Activated naive CD4-positive, alpha-beta T cell treated with anti-CD3 and anti-CD28 coated beads, Interleukin-2, amount 50 U/mL, for 24 hours (primary cell): ENCODE results near the gene GPR42.
"Not testable (repeated sequence)": the region's sequence is repeated elsewhere in the genome, so short reads cannot be mapped to it uniquely, and the experiment has no call there.

Experiments used
- H3K27ac Mint-ChIP-seq: one replicate; pipeline ENCODE4 v1.8.0; 2021; ENCODE audit warnings: mild to moderate bottlenecking, mixed read lengths
- H3K27me3 Mint-ChIP-seq: one replicate; pipeline ENCODE4 v1.8.0; 2021; ENCODE audit warnings: mixed read lengths
- H3K36me3 Mint-ChIP-seq: one replicate; pipeline ENCODE4 v1.8.0; 2021; ENCODE audit warnings: mixed read lengths
- H3K4me1 Mint-ChIP-seq: one replicate; pipeline ENCODE4 v1.8.0; 2021; ENCODE audit warnings: mixed read lengths
- H3K4me3 Mint-ChIP-seq: one replicate; pipeline ENCODE4 v1.8.0; 2021; ENCODE audit warnings: mild to moderate bottlenecking, mixed read lengths
- H3K9me3 Mint-ChIP-seq: one replicate; pipeline ENCODE4 v1.8.0; 2021; ENCODE audit warnings: mixed read lengths

The GPR42 gene

DNA sequence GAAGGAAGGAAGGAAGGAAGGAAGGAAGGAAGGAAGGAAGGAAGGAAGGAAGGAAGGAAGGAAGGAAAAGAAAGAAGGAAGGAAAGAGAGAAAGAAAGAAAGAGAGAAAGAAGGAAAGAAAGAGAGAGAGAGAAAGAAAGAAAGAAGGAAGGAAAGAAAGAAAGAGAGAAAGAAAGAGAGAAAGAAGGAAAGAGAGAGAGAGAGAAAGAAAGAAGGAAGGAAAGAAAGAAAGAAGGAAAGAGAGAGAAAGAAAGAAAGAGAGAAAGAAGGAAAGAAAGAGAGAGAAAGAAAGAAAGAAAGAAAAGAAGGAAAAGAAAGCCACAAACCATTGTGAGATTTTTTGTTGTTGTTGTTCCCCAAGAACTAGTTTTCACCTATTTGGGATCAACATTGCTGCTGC, 3.2 kb downstream of the GPR42 start:
- H3K27ac Mint-ChIP-seq, H3K27me3 Mint-ChIP-seq, H3K4me3 Mint-ChIP-seq, H3K4me1 Mint-ChIP-seq, H3K36me3 Mint-ChIP-seq, H3K9me3 Mint-ChIP-seq: not testable (repeated sequence)

DNA sequence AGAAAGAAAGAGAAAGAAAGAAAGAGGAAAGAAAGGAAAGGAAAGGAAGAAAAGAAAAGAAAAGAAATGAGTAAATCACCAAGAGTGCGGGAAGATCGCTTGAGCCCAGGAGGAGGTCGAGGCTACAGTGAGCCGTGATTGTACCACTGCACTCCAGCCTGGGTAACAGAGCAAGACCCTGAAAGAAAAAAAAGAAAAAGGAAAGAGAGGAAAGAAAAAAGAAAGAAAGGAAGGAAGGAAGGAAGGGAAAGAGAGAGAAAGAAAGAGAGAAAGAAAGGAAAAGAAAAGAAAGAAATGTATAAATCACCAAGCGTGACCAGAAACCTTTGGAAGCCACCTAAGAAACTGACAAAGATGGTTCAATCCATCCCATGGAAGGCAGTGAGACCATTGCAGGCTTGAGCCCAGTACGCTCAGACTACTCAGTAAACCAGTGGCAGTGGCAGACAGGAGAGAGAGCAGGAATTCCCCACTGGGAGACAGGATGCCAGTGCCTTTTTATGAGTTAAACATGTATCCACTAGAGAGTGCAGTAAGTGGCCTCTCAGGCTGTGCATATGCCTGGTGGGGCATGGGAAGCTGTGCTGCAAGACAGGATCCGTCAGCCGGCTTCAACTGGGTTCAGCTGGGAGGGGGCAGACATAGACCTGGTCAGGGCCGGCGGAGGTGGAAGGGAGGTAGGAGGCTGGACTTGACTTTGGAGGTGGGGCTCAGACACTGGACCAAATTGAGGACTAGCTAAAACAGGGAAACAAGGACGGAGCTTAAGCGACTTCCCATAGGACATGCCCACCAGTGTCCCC, 4.8 kb downstream of the GPR42 start:
- Mint-ChIP-seq H3K4me3 (no peak overlapping the region), H3K9me3 (no peaks in the 10 kb centered on the region), H3K27me3 (peaks cover 2% of the 10 kb centered on the region), H3K27ac (no peak overlapping the region), H3K4me1 (no peaks in the 10 kb centered on the region), H3K36me3 (no peaks in the 10 kb centered on the region)

DNA sequence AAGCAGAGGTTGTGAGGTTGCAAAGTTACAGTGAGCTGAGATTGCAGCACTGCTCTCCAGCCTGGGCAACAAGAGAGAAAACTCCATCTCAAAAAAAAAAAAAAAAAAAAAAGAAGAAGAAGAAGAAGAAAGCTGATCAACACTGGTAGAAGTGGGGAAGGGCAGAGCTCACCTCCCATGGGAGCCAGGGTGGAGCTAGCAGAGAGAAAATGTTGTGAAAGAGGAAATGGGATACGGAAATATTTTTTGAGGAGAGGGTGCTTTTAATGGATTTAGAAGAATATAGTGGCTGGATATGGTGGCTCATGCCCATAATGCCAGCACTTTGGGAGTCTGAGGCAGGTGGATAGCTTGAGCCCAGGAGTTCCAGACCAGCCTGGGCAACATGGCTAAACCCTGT, 6.8 kb downstream of the GPR42 start:
- Mint-ChIP-seq H3K4me3 (no peak overlapping the region), H3K27me3 (peaks cover 2% of the 10 kb centered on the region), H3K36me3 (no peaks in the 10 kb centered on the region), H3K4me1 (no peaks in the 10 kb centered on the region), H3K9me3 (no peaks in the 10 kb centered on the region), H3K27ac (no peak overlapping the region)

DNA sequence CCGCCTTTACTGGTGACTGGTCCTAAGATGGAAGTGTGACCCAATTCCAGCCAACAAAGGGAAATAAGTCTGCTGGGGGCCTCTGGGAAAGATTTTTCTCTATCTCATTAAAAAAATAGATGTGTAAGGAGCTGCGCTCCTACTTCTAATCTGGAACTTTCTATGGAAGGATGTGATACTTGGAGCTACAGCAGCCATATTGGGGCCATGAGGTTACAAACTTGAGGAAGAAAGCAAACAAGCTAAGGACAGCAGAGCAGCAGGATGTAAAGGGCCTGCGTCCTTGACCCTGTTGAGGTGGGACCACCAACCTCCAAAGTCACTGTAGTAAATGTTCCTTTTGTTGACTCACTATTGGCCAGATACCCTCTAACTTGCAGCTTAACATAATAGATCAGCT, 7.5 kb downstream of the GPR42 start:
- Mint-ChIP-seq H3K36me3 (no peaks in the 10 kb centered on the region), H3K27me3 (peaks cover 2% of the 10 kb centered on the region), H3K9me3 (no peaks in the 10 kb centered on the region), H3K4me1 (no peaks in the 10 kb centered on the region), H3K27ac (no peak overlapping the region), H3K4me3 (no peak overlapping the region)

DNA sequence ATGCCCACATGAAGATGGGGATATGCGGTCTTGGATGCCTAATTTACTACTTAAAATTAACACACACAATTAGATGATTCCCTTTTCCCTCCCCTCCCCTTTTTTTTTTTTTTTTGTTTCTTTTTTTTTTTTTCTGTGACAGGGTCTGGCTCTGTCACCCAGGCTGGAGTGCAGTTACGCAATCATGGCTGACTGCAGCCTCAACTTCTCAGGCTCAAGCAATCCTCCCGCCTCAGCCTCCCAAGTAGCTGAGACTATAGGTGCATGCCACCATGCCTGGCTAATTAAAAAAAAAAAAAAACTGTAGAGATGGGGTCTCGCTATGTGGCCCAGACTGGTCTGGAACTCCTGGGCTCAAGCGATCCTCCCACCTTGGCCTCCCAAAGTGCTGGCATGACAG, 8.7 kb downstream of the GPR42 start:
- H3K4me1 Mint-ChIP-seq, H3K36me3 Mint-ChIP-seq, H3K9me3 Mint-ChIP-seq, H3K4me3 Mint-ChIP-seq, H3K27me3 Mint-ChIP-seq, H3K27ac Mint-ChIP-seq: not testable (repeated sequence)

DNA sequence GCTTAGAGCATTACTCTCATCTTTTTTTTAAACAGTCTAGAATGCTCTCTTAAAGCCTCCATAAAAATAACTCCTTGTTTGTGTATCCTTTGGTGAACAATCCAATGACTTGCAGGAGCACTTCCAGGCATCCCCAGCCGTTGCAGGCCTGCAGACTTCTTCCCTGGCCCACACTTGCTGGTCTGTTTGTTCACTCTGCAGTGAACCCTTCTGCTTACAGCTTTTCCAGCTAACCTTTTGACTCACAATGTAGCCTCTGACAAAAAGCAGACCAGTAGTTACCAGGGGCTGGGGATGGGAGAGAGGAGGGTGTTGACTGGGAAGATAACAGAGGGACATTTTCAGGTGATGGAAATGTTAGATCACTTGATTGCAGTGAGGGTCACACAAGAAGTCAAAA, 9.1 kb downstream of the GPR42 start:
- Mint-ChIP-seq H3K4me3 (no peak overlapping the region), H3K36me3 (peaks cover 2% of the 10 kb centered on the region), H3K9me3 (no peaks in the 10 kb centered on the region), H3K27me3 (peaks cover 5% of the 10 kb centered on the region), H3K27ac (no peak overlapping the region), H3K4me1 (no peaks in the 10 kb centered on the region)

DNA sequence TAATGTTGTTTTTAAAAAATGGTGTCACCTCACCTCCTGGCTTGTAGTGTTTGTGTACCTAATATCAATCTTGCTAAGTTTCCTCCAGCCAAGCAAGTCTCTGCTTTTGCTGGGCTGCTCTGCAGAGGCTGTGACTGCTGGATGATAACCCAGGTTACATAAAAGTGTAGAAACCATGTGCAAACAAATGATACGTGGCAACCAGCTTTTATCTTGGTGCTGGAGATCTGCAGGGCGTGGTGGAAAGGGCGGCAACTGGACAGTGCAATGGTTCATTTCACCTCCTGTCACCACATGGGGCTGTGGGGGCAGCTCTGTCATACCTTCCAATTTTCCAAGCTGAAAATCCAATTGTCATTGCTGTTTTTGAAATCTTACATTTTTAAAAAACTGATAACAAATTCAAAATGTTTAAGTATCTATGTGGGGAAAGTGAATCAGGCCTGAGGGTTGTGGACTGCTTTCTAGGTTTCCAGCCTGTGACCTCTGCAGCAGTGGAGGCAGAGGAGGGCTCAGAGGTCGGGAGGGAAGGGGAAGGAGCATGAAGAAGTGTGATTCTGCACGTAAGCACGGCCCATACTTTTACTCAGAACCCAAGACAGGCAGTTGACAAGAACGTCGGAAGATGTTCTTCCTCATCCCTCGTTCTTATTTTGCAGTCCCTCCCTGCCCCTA, 9.7 kb downstream of the GPR42 start:
- peaks cover 2% of the 10 kb centered on the region for H3K36me3 Mint-ChIP-seq

DNA sequence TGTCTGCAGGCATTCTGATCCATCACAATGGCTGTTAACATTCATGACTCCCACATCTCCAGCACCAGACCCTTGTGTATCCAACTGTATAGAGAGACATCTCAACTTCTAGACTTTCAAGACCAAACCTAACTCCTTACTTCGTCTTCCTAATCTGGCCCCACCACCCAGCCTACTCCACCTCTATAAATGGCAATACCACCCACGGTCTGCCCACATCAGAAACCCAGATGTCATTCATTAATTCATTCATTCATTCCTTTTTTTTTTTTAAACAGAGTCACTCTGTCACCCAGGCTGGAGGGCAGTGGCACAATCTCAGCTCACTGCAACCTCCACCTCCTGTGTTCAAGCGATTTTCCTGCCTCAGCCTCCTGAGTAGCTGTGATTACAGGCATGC, 10.4 kb downstream of the GPR42 start:
- H3K4me3 Mint-ChIP-seq, result no peak overlapping the region
- peaks cover 2% of the 10 kb centered on the region for H3K9me3 Mint-ChIP-seq
- H3K36me3 Mint-ChIP-seq, result peaks cover 2% of the 10 kb centered on the region
- no peaks in the 10 kb centered on the region for H3K4me1 Mint-ChIP-seq
- peaks cover 4% of the 10 kb centered on the region for H3K27me3 Mint-ChIP-seq
- H3K27ac Mint-ChIP-seq, result no peak overlapping the region

More for the DNA sequence above, 9.7 kb downstream of the GPR42 start:
- H3K4me3 Mint-ChIP-seq, result no peak overlapping the region
- H3K27ac Mint-ChIP-seq, result no peak overlapping the region
- peaks cover 4% of the 10 kb centered on the region for H3K27me3 Mint-ChIP-seq
- no peaks in the 10 kb centered on the region for H3K9me3 Mint-ChIP-seq
- H3K4me1 Mint-ChIP-seq, result no peaks in the 10 kb centered on the region

DNA sequence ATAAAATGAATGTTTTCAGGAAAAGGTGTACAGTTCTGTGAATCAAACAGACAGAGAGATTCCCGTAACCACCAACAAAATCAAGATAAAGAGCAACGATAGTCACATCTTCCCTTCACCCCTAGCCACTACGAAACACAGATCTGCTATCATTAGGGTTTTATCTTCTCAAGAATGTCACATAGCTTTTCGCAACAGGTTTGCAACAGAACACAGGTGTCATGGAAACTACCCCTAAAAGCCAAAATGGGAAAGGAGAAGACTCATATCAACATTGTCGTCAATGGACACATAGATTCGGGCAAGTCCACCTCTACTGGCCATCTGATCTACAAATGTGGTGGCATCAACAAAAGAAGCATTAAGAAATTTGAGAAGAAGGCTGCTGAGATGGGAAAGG, 11.1 kb downstream of the GPR42 start:
- no peak overlapping the region for H3K4me3 Mint-ChIP-seq
- H3K36me3 Mint-ChIP-seq, result peaks cover 5% of the 10 kb centered on the region
- peaks cover 7% of the 10 kb centered on the region for H3K9me3 Mint-ChIP-seq
- peaks cover 4% of the 10 kb centered on the region for H3K27me3 Mint-ChIP-seq
- H3K4me1 Mint-ChIP-seq, result no peaks in the 10 kb centered on the region
- no peak overlapping the region for H3K27ac Mint-ChIP-seq

DNA sequence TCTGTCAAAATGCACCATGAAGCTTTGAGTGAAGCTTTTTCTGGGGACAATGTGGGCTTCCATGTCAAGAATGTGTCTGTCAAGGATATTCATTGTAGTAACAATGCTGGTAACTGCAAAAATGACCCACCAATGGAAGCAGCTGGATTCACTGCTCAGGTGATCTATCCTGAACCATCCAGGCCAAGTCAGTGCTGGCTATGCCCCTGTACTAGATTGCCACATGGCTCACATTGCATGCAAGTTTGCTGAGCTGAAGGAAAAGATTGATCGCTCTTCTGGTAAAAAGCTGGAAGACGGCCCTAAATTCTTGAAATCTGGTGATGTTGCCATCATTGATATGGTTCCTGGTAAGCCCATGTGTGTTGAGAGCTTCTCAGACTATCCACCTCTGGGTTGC, 12.7 kb downstream of the GPR42 start:
- peaks cover 7% of the 10 kb centered on the region for H3K9me3 Mint-ChIP-seq
- no peak overlapping the region for H3K27ac Mint-ChIP-seq
- H3K4me3 Mint-ChIP-seq, result no peak overlapping the region
- peaks cover 4% of the 10 kb centered on the region for H3K27me3 Mint-ChIP-seq
- H3K36me3 Mint-ChIP-seq, result peaks cover 5% of the 10 kb centered on the region
- H3K4me1 Mint-ChIP-seq, result no peaks in the 10 kb centered on the region

DNA sequence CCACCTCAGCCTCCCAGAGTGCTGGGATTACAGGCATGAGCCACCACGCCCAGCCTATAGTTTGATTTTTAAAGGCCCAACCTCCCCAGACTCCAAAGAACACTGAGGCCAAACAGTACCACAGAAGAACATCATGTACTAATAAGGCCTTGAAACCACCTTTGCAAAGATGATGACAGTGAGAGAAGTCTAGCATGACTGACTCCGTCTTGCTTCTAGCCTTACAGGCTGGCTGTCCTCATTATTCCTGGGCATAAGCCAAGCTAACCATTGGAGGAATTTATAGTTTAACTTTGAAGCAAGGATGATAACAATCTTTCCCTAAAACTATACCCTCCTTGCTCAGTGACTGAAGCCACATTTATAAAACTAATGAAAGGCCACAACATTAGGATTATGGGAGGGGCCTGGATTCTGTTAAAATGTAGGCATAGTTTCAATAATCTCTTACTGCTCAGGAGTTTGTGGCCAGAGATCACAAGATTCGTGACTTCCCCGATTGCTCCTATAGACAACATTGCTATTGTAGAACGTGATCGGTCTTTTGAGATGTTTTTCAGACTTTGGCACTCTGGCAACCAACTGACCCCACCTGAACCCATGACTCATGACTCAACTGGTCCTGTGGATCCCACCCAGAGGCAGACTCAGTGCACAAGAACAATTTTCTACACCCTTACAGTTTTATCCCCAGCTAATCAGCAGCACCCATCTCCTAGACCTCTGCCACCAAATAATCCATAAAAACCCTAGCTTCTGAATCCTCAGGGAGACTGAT, 17.6 kb downstream of the GPR42 start:
- H3K36me3 Mint-ChIP-seq, result peaks cover 5% of the 10 kb centered on the region
- H3K27me3 Mint-ChIP-seq, result peaks cover 4% of the 10 kb centered on the region
- peaks cover 7% of the 10 kb centered on the region for H3K9me3 Mint-ChIP-seq
- H3K27ac Mint-ChIP-seq, result no peak overlapping the region
- H3K4me1 Mint-ChIP-seq, result no peaks in the 10 kb centered on the region
- no peak overlapping the region for H3K4me3 Mint-ChIP-seq

DNA sequence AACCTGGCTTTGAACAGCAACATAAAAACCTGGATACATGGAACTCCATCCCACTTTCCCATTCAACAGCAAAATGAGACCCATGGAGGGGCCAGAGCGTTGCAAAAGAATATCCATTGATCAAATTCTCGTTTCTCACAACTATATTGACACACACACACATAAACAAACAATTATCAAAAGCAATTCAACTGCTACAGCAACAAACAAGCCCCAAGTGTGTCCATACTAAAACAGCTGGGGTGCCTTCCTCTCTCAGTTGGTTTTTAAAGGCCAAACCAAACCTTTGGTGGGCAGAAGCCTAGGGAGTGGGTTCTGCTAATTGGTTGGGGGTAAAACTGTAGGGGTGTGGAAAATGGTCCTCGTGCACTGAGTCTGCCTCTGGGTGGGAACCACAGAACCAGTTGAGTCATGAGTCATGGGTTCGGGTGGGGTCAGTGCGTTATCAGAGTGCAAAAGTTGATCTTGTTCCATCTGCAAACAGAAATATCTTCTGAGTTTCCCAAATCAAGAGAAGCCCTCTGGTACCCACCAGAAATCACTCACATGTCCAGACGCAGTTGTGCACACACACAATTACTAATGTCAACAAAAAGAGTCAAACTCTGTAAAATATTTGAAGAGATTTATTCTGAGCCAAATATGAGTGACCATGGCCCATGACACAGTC, 18.5 kb downstream of the GPR42 start:
- H3K4me1 Mint-ChIP-seq, result no peaks in the 10 kb centered on the region
- peaks cover 5% of the 10 kb centered on the region for H3K36me3 Mint-ChIP-seq
- H3K9me3 Mint-ChIP-seq, result peaks cover 7% of the 10 kb centered on the region
- peaks cover 2% of the 10 kb centered on the region for H3K27me3 Mint-ChIP-seq
- H3K4me3 Mint-ChIP-seq, result no peak overlapping the region
- H3K27ac Mint-ChIP-seq, result no peak overlapping the region

DNA sequence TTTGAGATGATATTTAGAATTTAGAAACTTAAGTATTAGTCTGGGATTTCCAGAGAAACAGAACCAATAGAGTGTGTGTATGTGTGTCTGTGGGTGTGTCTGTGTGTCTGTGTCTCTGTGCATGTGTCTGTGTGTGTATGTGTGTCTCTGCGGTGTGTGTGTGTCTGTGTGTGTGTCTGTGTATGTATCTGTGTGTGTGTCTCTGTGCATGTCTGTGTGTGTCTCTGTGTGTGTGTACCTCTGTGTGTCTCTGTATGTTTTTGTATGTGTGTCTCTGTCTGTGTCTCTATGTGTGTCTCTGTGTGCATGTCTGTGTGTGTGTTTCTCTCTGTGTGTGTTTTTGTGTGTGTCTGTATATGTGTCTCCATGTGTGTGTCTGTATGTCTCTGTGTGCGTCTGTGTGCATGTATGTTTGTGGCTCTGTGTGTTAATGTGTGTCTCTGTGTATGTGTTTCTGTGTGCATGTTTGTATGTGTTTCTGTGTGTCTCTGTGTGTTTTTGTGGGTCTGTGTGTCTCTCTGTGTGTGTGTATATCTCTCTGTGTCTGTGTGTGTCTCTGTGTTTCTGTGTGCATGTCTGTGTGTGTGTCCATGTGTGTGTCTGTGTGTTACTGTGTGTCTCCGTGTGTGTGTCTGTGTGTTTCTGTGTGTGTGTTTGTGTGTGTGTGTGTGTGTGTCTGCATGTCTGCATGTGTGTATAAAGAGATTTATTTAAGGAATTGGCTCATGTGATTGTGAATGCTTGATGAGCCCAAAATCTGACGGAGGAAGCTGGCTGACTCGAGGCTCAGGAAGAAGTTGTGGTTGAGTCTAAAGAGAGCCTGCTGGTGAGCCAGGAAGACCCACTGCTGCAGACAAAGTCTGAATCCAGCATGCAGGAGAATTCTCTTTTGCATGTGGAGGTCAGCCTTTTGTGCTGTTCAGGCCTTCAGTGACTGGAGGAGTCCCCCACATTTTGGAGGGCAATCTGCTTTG, 22.2 kb downstream of the GPR42 start:
- H3K27me3 Mint-ChIP-seq, result no peaks in the 10 kb centered on the region
- no peaks in the 10 kb centered on the region for H3K36me3 Mint-ChIP-seq
- no peak overlapping the region for H3K27ac Mint-ChIP-seq
- H3K4me1 Mint-ChIP-seq, result no peaks in the 10 kb centered on the region
- H3K4me3 Mint-ChIP-seq, result no peak overlapping the region
- no peaks in the 10 kb centered on the region for H3K9me3 Mint-ChIP-seq

DNA sequence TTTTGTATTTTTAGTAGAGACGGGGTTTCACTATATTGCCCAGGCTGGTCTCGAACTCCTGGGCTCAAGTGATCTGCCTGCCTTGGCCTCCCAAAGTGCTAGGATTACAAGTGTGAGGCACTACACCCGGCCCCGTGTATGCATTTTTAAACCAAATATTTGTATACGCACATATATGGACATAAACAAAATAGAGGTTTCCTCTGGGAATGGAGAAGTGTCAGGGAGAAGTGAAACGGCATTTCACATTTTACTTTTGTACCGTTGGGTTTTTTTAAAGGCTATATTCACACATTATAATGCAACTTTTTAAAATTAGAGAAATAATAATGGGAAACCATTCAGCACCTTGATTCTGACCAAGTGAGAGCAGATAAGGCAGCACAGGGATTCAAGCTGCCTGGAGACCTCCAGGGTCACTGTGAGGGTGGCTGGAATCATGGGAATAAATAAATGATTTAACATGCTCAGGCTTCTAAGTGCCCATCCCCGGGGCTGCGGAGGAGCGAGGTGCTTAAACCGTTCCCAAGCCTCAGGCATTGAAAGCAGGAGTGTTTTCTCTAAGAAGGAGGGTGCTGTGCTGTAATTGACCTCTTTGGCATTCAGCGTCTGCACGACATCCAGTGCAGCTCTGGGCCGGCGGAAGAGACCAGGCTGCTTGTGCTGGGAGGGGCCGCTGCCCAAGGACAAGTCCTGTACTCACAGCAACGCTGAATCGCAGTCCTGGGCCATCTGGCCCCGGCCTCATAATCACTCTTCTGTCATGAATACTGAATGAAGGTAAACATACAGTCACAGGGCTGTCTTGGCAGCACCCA, 24.7 kb downstream of the GPR42 start:
- Mint-ChIP-seq H3K36me3 (no peaks in the 10 kb centered on the region), H3K27ac (no peak overlapping the region), H3K9me3 (no peaks in the 10 kb centered on the region), H3K27me3 (no peaks in the 10 kb centered on the region), H3K4me3 (no peak overlapping the region), H3K4me1 (no peaks in the 10 kb centered on the region)
